ENCODE results near the gene FLVCR2. TPM values are rescaled to one million over a fixed set of nuclear protein-coding genes. Genes with fewer than 3 reads are reported as not detected.

The FLVCR2 gene
- total RNA-seq, 1 experiment from 2014 or later, result 13.4 TPM

DNA sequence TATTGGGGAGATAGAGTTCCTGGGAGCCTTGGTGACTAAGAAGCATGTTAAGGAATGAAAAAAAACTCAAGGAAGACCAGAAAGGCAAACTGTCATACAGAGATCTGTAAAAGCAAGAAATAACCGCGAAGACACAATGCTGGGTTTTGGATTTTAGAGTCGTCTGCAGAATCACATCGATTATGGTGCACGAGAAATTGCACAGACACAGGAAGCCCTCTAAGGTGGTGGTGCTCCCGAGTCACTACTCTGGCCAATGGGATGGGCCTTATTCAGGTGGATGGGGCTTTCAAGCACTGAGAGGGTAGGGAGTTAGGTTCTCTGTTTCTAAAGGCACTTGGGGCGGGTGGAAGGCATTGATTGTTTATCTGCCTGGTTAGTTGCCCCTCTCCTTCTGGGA is 10.3 kb upstream of the FLVCR2 start:
- H3K27me3 ChIP-seq (replicated peaks; ENCODE audit: control insufficient read depth, insufficient read depth, low read length), result no peaks in the 10 kb centered on the region
- H3K4me1 ChIP-seq, result no peaks in the 10 kb centered on the region
- H3K27ac Mint-ChIP-seq (ENCODE audit: unreplicated experiment), result no peak overlapping the region
- H3K4me1 Mint-ChIP-seq (ENCODE audit: low read depth, unreplicated experiment), result peaks cover 7% of the 10 kb centered on the region
- intact Hi-C loops (cut with micrococcal nuclease; ENCODE audit: unreplicated experiment), result no loop called here
- ChIA-PET POLR2A (no interaction called here), CTCF (interaction anchor here (0.8 kb wide), 1 partner anchor 10 kb away, joined by 3 read pairs; the partner anchor contains the start of gene FLVCR2)
- H3K36me3 Mint-ChIP-seq (ENCODE audit: insufficient read depth, unreplicated experiment), result peaks cover 6% of the 10 kb centered on the region
- no peaks in the 10 kb centered on the region for H3K9me3 ChIP-seq
- H3K9me3 Mint-ChIP-seq (ENCODE audit: unreplicated experiment), result no peaks in the 10 kb centered on the region
- H3K4me3 Mint-ChIP-seq (ENCODE audit: unreplicated experiment), result no peak overlapping the region
- no peaks in the 10 kb centered on the region for H3K36me3 ChIP-seq (ENCODE audit: control insufficient read depth, insufficient read depth, low read length)
- TF ChIP-seq, protein P1, sequence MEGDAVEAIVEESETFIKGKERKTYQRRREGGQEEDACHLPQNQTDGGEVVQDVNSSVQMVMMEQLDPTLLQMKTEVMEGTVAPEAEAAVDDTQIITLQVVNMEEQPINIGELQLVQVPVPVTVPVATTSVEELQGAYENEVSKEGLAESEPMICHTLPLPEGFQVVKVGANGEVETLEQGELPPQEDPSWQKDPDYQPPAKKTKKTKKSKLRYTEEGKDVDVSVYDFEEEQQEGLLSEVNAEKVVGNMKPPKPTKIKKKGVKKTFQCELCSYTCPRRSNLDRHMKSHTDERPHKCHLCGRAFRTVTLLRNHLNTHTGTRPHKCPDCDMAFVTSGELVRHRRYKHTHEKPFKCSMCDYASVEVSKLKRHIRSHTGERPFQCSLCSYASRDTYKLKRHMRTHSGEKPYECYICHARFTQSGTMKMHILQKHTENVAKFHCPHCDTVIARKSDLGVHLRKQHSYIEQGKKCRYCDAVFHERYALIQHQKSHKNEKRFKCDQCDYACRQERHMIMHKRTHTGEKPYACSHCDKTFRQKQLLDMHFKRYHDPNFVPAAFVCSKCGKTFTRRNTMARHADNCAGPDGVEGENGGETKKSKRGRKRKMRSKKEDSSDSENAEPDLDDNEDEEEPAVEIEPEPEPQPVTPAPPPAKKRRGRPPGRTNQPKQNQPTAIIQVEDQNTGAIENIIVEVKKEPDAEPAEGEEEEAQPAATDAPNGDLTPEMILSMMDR (IDR thresholded peaks at IDR 0.05; ENCODE audit: insufficient read depth in 1 of 2, low read depth in 1 of 2, low read length in 1 of 2, severe bottlenecking in 1 of 2, unreplicated experiment in 1 of 2), result no peak
- BruUV-seq (replicated peaks), result no TSS peak
- H3K27me3 Mint-ChIP-seq (ENCODE audit: insufficient read depth, unreplicated experiment), result peaks cover 3% of the 10 kb centered on the region
- DNase-seq, result no peak
- H3K4me3 ChIP-seq (ENCODE audit: low read depth, low read length), result no peak overlapping the region

DNA sequence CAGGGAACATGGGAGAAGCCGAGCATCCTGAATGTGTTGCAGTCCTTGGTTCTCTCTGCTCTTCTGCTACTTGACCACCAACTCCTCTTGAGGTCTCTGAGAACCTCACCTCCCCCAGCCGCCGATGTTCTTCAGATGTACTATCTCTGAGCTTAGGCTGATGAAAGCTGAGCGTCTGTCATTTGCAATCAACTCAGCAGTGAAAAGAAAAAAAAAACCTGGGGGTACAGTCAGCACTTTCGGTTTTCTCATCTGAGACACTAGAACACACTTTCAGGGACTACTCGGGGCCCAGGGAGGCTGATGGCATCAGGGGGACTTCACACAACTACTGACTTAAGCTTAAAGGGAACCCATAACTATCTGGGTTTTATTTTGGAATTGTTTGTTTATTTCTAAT is 9.6 kb upstream of the FLVCR2 start:
- Mint-ChIP-seq H3K27ac (ENCODE audit: unreplicated experiment) (no peak overlapping the region), H3K27me3 (ENCODE audit: insufficient read depth, unreplicated experiment) (peaks cover 5% of the 10 kb centered on the region), H3K4me1 (ENCODE audit: low read depth, unreplicated experiment) (peaks cover 7% of the 10 kb centered on the region), H3K9me3 (ENCODE audit: unreplicated experiment) (no peaks in the 10 kb centered on the region), H3K36me3 (ENCODE audit: insufficient read depth, unreplicated experiment) (peaks cover 6% of the 10 kb centered on the region), H3K4me3 (ENCODE audit: unreplicated experiment) (no peak overlapping the region)
- no peak overlapping the region for H3K4me3 ChIP-seq (ENCODE audit: low read depth, low read length)
- BruUV-seq (replicated peaks), result no TSS peak
- POLR2A ChIA-PET, result no interaction called here
- H3K36me3 ChIP-seq (ENCODE audit: control insufficient read depth, insufficient read depth, low read length), result no peaks in the 10 kb centered on the region
- TF ChIP-seq, protein P1 (IDR thresholded peaks at IDR 0.05; ENCODE audit: insufficient read depth in 1 of 2, low read depth in 1 of 2, low read length in 1 of 2, severe bottlenecking in 1 of 2, unreplicated experiment in 1 of 2), result no peak
- no peaks in the 10 kb centered on the region for H3K9me3 ChIP-seq
- CTCF ChIA-PET, result interaction anchor here (0.6 to 0.8 kb wide), 2 partner anchors 8 to 9 kb away, joined by 3 read pairs; partner anchors contain the start of gene FLVCR2
- no peaks in the 10 kb centered on the region for H3K4me1 ChIP-seq
- DNase-seq, result no peak
- intact Hi-C loops (cut with micrococcal nuclease; ENCODE audit: unreplicated experiment), result no loop called here
- H3K27me3 ChIP-seq (replicated peaks; ENCODE audit: control insufficient read depth, insufficient read depth, low read length), result no peaks in the 10 kb centered on the region

DNA sequence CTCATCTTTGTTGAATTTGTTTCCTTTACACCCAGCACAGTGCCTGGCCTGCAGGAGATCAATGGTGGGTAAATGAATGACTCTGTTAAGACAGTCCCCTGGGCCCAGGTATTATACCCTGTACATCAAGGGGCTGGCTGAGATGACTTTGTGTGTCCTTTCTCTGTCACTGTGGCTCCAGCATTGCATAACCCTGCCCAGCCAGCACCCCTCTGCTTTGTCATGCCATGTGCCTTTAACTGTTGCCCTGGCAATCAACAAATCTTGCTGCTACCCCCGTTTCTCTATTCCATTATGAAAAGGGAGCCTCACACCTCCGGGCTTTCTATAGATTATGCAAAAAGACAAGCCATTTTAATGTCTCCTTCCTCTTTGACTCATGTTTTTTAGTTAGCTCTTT is 7.6 kb upstream of the FLVCR2 start:
- BruUV-seq (replicated peaks), result no TSS peak
- ChIA-PET POLR2A (no interaction called here), CTCF (no interaction called here)
- Mint-ChIP-seq H3K27me3 (ENCODE audit: insufficient read depth, unreplicated experiment) (peaks cover 4% of the 10 kb centered on the region), H3K27ac (ENCODE audit: unreplicated experiment) (no peak overlapping the region), H3K9me3 (ENCODE audit: unreplicated experiment) (no peaks in the 10 kb centered on the region), H3K36me3 (ENCODE audit: insufficient read depth, unreplicated experiment) (peaks cover 6% of the 10 kb centered on the region), H3K4me1 (ENCODE audit: low read depth, unreplicated experiment) (peaks cover 7% of the 10 kb centered on the region), H3K4me3 (ENCODE audit: unreplicated experiment) (no peak overlapping the region)
- intact Hi-C loops (cut with micrococcal nuclease; ENCODE audit: unreplicated experiment), result no loop called here
- H3K4me1 ChIP-seq, result no peaks in the 10 kb centered on the region
- no peak for DNase-seq
- no peak overlapping the region for H3K4me3 ChIP-seq (ENCODE audit: low read depth, low read length)
- H3K27me3 ChIP-seq (replicated peaks; ENCODE audit: control insufficient read depth, insufficient read depth, low read length), result no peaks in the 10 kb centered on the region
- TF ChIP-seq, protein P1 (IDR thresholded peaks at IDR 0.05; ENCODE audit: insufficient read depth in 1 of 2, low read depth in 1 of 2, low read length in 1 of 2, severe bottlenecking in 1 of 2, unreplicated experiment in 1 of 2), result no peak
- H3K9me3 ChIP-seq, result no peaks in the 10 kb centered on the region
- no peaks in the 10 kb centered on the region for H3K36me3 ChIP-seq (ENCODE audit: control insufficient read depth, insufficient read depth, low read length)
